ENCODE data around the gene AIFM2. TPM values are rescaled to one million over a fixed set of nuclear protein-coding genes. Genes with fewer than 3 reads are reported as not detected.
"Not testable (repeated sequence)": the region's sequence is repeated elsewhere in the genome, so short reads cannot be mapped to it uniquely, and the experiment has no call there.

Gene AIFM2
- total RNA-seq, 1 donor from 2014 or later: 0.85 TPM

DNA sequence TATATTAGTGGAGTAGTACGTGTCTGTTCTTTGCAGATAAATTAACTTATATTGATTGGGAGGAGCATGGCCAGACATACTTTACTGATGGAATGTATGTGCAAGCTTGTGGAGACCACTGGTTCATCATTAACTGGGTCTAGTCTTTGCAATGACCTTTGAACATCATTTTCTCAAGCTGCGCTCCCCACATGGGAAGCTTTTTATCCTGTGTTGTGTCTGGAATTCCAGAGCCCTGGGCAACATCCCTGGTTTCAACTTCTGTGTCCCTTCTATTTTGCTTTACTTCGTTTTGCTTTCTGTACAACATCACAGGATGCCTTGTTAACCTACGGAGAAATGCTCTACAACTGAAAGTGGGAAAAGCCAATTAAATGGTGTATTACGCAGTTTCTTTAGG, 41.7 kb downstream of the AIFM2 start:
- DNase-seq: no peak

- no peak for DNase-seq
Measured at GRCh38 chr10:70090013-70090412, 42.6 kb downstream of the AIFM2 start.

DNA sequence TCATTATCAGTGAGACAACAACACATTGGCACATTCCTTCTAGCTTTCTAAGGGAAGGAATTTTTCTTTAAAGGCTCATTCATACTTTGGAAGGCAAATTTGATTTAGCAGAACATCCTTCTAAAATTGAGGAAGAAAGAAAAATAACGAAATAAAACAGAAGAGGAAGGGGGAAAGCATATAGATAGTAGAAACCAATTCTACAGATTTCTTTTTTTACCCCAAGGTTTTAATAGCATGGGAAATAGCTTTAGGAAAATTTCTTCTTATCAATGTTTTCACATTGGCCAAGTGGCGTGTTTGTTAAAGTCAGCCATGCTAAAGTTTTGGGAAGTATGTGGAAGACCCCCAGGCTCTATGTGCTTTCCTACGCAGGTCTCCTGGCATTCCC, 44.3 kb downstream of the AIFM2 start:
- no peak for DNase-seq

DNA sequence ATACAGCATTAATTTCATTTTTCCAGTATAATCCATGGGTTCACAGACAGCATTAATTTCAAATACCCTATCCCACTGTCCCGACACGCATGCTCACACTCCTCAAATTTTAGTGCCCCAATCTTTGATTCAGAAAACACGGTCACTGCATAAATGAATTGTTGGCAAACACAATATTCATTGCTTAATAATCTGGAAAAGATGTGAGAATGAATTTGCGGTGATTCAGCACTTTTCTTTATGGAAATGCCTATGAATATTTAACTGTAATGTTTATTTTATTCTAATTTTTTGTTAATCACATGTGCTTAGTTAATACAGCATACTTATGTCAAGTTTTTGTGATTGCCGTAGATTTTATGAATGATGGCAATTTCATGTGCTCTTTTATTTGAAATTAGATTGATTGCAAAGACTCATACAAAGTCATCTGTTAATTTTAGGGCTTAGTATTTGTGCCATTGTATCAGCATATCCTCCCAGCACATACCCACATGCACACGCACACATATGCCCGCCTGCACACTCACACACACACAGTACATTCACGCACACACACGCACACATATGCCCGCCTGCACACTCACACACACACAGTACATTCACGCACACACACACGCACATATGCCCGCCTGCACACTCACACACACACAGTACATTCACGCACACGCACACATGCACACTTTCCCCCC, 44.9 kb downstream of the AIFM2 start:
- DNase-seq: no peak

- no peak for DNase-seq
Measured at GRCh38 chr10:70085975-70086613, 46.5 kb downstream of the AIFM2 start.

DNA sequence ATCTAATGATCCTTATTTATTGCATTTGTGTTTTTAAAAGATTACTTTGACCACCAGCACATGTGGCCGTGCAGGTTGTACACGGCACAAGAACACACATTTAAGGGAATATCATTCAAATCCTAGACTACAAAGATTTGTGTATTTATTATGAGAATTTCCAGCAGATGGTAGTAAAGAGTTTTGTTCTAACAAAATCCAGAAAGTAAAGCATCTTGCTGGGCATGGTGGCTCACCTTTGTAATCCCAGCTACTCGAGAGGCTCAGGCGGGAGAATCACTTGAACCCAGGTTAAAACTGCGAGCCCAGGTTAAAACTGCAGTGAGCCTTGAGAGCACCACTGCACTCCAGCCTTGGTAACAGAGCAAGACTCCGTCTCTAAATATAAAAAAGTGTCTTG, 48.4 kb downstream of the AIFM2 start:
- peak; percentile 3 for DNase-seq

- not testable (repeated sequence) for DNase-seq
Measured at GRCh38 chr10:70080789-70081188, 51.8 kb downstream of the AIFM2 start.

- DNase-seq: no peak
Measured at GRCh38 chr10:70078937-70079336, 53.7 kb downstream of the AIFM2 start.

DNA sequence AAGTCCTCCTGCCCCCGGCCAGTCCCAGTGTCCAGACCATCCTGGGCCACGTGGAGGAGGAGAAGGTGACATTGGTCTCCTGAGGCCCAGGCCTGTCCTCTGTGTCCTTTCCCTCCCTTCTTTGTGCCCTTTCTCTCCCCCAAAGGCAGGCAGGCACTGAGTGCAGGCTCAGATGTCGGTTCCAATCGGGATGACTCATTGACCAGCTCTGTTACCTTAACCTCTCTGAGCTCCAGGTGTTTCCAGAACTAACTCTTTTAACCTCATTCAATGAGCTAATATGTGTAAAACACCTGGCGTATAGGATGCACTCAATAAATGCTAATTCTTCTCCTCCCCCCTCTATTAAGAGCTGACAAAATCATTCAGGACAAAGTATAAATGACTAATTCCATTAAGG, 54.3 kb downstream of the AIFM2 start:
- DNase-seq: no peak

GRCh38 chr10:70074971-70075370, 57.7 kb downstream of the AIFM2 start:
- DNase-seq: no peak

DNA sequence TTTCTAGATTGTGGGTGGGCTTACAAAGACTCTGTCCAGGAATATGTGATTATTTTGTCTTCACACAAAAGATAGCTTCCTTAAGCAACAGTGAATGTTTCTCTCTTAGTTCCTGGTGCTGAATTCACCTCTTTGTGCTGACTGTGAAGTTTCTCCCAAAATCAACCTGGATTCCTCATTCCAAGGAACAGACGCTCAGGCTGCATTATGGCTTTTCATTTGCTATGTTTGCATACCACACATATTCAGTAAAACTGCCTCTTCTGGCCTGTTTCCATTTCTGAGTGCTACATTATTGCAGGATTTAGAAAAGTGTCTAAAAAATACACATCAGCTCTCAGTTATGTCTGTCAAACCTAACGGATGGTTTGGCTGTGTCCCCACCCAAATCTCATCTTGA, 58.5 kb downstream of the AIFM2 start:
- DNase-seq: no peak

GRCh38 chr10:70070834-70071233, 61.8 kb downstream of the AIFM2 start:
- DNase-seq: no peak

- no peak for DNase-seq
Measured at GRCh38 chr10:70069346-70069745, 63.3 kb downstream of the AIFM2 start.

DNA sequence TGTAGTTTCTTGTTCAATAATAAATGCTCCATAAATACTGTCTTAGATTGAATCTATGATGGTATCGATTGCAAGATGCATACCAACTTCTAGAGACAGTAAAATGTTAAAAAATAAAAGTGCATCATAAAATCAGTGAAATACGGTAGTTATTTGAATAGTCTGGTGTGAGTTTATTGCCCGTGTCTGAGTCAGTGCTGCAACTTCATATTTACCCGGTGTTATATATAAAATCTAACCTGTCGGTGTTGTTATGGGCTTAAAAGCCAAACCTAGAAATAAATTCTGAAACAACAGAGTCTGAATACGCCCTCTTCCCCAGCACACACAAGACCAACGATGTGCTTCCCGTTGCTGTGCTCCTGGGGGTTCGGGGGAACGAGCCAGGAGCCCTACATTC, 63.7 kb downstream of the AIFM2 start:
- no peak for DNase-seq

GRCh38 chr10:70067586-70067985, 65.0 kb downstream of the AIFM2 start:
- DNase-seq: no peak

- DNase-seq: no peak
Measured at GRCh38 chr10:70066190-70066589, 66.4 kb downstream of the AIFM2 start.

DNA sequence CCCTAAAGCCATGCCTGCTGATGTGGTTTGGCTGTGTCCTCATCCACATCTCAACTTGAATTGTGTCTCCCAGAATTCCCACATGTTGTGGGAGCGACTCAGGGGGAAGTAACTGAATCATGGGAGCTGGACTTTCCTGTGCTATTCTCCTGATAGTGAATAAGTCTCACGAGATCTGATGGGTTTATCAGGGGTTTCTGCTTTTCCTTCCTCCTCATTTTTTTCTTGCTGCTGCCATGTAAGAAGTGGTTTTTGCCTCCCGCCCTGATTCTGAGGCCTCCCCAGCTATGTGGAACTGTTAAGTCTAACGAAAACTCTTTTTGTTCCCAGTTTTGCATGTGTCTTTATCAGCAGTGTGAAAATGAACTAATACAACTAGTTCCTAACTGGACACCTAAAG, 68.1 kb downstream of the AIFM2 start:
- no peak for DNase-seq

- DNase-seq: no peak
Measured at GRCh38 chr10:70063418-70064098, 69.1 kb downstream of the AIFM2 start.

Other genes starting within 250 kb of the AIFM2 start
- gene MACROH2A2, start 80.0 kb downstream of the AIFM2 start, total RNA-seq: under 0.01 and 0.05 TPM in 2 replicates
- gene TYSND1, start 13.9 kb upstream of the AIFM2 start, total RNA-seq: 6.8 and 7.1 TPM in 2 replicates
- 114 and 168 TPM in 2 replicates for gene SAR1A, start 37.7 kb upstream of the AIFM2 start, total RNA-seq
- 171 and 240 TPM in 2 replicates for gene PPA1, start 100.6 kb upstream of the AIFM2 start, total RNA-seq
- gene NPFFR1, start 151.2 kb upstream of the AIFM2 start, total RNA-seq: not detected in 2 replicates
- 9.0 and 15.0 TPM in 2 replicates for gene LRRC20, start 249.8 kb upstream of the AIFM2 start, total RNA-seq

Measured in dermis blood vessel endothelial cell (primary cell).